Activated CD4-positive, alpha-beta T cell treated with anti-CD3 and anti-CD28 coated beads, Interleukin-2, amount 50 U/mL, for 48 hours (primary cell): ENCODE results near the gene TRIM49.
"Not testable (repeated sequence)": the region's sequence is repeated elsewhere in the genome, so short reads cannot be mapped to it uniquely, and the experiment has no call there.

Source experiments
- DNase-seq, 2 experiments: peaks; one replicate each; pipeline ENCODE4 v3.0.0-alpha.2; 2020

Gene TRIM49

GRCh38 chr11:89808475-89808874 is at the start of gene TRIM49:
Gene TRIM49 (minus strand): TSS chr11:89808575. CDS start chr11:89804469, 4,106 bp downstream.
- DNase-seq, result not testable (repeated sequence)

- DNase-seq, result not testable (repeated sequence)
Measured at GRCh38 chr11:89826694-89827093, 18.3 kb upstream of the TRIM49 start.

GRCh38 chr11:89820008-89820407 is 11.6 kb upstream of the TRIM49 start:
- DNase-seq, result not testable (repeated sequence)

GRCh38 chr11:89813535-89813934 is 5.2 kb upstream of the TRIM49 start:
- DNase-seq, result not testable (repeated sequence)

- DNase-seq, result not testable (repeated sequence)
Measured at GRCh38 chr11:89787506-89788063, 20.8 kb downstream of the TRIM49 start.

GRCh38 chr11:89785726-89786125 is 22.6 kb downstream of the TRIM49 start:
- DNase-seq, result not testable (repeated sequence)

GRCh38 chr11:89750822-89751221 is 57.6 kb downstream of the TRIM49 start:
- not testable (repeated sequence) for DNase-seq
